Hepatocyte (in vitro differentiated cells): Measurements from ENCODE around the gene AMBRA1. TPM values are rescaled to one million over a fixed set of nuclear protein-coding genes. Genes with fewer than 3 reads are reported as not detected.

ENCODE experiments used
- DNase-seq: peaks from one replicate; pipeline ENCODE4 v3.0.0-alpha.2; 2016; ENCODE audit warnings: low spot score
- H2AFZ ChIP-seq: fragments of 200-600 bp; sonication (generic); 2 replicates; pipeline ENCODE4 v1.6.0; 2016; ENCODE audit warnings: antibody characterized with exemption, mild to moderate bottlenecking
- H3K27ac ChIP-seq: fragments of 200-600 bp; sonication (generic); 2 replicates; pipeline ENCODE4 v1.5.1; 2016; ENCODE audit warnings: mild to moderate bottlenecking
- H3K27me3 ChIP-seq: fragments of 200-600 bp; sonication (generic); 2 replicates; pipeline ENCODE4 v1.6.1; 2016
- H3K36me3 ChIP-seq: fragments of 200-600 bp; sonication (generic); replicated peaks from 2 replicates; pipeline ENCODE4 v1.5.1; 2016; ENCODE audit warnings: low read depth; ENCODE audit not compliant: insufficient read depth
- H3K4me1 ChIP-seq: fragments of 200-600 bp; sonication (generic); 2 replicates; pipeline ENCODE4 v1.5.1; 2016; ENCODE audit warnings: mild to moderate bottlenecking, moderate library complexity; ENCODE audit not compliant: insufficient read depth
- H3K4me2 ChIP-seq: fragments of 200-600 bp; sonication (generic); 2 replicates; pipeline ENCODE4 v1.6.0; 2016
- H3K4me3 ChIP-seq: fragments of 200-600 bp; sonication (generic); 2 replicates; pipeline ENCODE4 v1.5.1; 2016; ENCODE audit warnings: mild to moderate bottlenecking
- H3K79me2 ChIP-seq: fragments of 200-600 bp; sonication (generic); 2 replicates; pipeline ENCODE4 v1.6.0; 2017; ENCODE audit warnings: mild to moderate bottlenecking
- H3K9me2 ChIP-seq: fragments of 200-600 bp; sonication (generic); replicated peaks from 2 replicates; pipeline ENCODE4 v1.6.0; 2017; ENCODE audit warnings: mild to moderate bottlenecking; ENCODE audit not compliant: insufficient read depth
- H3K9me3 ChIP-seq: fragments of 200-600 bp; sonication (generic); 2 replicates; pipeline ENCODE4 v1.5.1; 2016; ENCODE audit warnings: low read depth, mild to moderate bottlenecking
- H4K20me1 ChIP-seq: fragments of 200-600 bp; sonication (generic); 2 replicates; pipeline ENCODE4 v1.6.0; 2016; ENCODE audit warnings: mild to moderate bottlenecking; ENCODE audit not compliant: insufficient read depth, poor library complexity, severe bottlenecking
- CTCF ChIP-seq: fragments of 200-600 bp; sonication (generic); IDR thresholded peaks from 2 replicates; pipeline ENCODE4 v1.5.1; 2016; ENCODE audit warnings: antibody characterized with exemption, mild to moderate bottlenecking; ENCODE audit not compliant: poor library complexity
- EZH2 ChIP-seq: fragments of 200-600 bp; sonication (generic); IDR thresholded peaks from 2 replicates; pipeline ENCODE4 v1.6.1; 2016; ENCODE audit warnings: antibody characterized with exemption, mild to moderate bottlenecking, borderline replicate concordance
- EZH2phosphoT487 ChIP-seq: fragments of 200-600 bp; sonication (generic); IDR thresholded peaks from one replicate; pipeline ENCODE4 v1.6.1; 2018; ENCODE audit warnings: antibody characterized with exemption, mild to moderate bottlenecking, low read depth, moderate library complexity; ENCODE audit not compliant: unreplicated experiment, severe bottlenecking
- WGBS: methylation state at CpG from one replicate; pipeline ENCODE4 v1.1.6; 2016; ENCODE audit warnings: low lambda C conversion rate; ENCODE audit errors: missing lambda C conversion rate; 5-methylcytosine and 5-hydroxymethylcytosine counted together
- polyA plus RNA-seq: library from polyadenylated mRNA; unstranded; fragments of >200 nt; fragmentation: Nextera tagmentation; extraction: Ambion mirVana; gene quantifications from 2 replicates; pipeline ENCODE4 v1.2.1, GENCODE V29; 2016
- total RNA-seq: library from RNA; depleted of rRNA; stranded (reverse); fragments of >200 nt; gene quantifications from 2 replicates; pipeline ENCODE4 v1.2.3, GENCODE V29; 2014

The AMBRA1 gene
- total and polyA plus RNA-seq, 2 experiments from 2014 or later: 7.2 to 31.2 TPM

GRCh38 chr11:46492532-46492931, 101.3 kb downstream of the AMBRA1 start:
- Histone ChIP-seq H3K27ac (peak overlapping the region; percentile 54), H3K36me3 (no peaks in the 10 kb centered on the region)
- WGBS: 70% methylated on average over 11 of the region's 11 CpGs

GRCh38 chr11:46491661-46492330, 102.0 kb downstream of the AMBRA1 start:
- no peak overlapping the region for H3K4me3 ChIP-seq
- no peaks in the 10 kb centered on the region for H3K9me3 ChIP-seq
- H3K27me3 ChIP-seq: no peaks in the 10 kb centered on the region
- H3K4me2 ChIP-seq: no peak overlapping the region
- TF ChIP-seq EZH2: no peak
- TF ChIP-seq EZH2phosphoT487: no peak
- TF ChIP-seq CTCF: no peak
- 68% methylated on average over 4 of the region's 4 CpGs for WGBS
- DNase-seq: no peak
- H3K9me2 ChIP-seq: no peaks in the 10 kb centered on the region
- peak overlapping the region; percentile 54 for H3K27ac ChIP-seq
- no peaks in the 10 kb centered on the region for H3K36me3 ChIP-seq
- no peak overlapping the region for H2AFZ ChIP-seq
- peaks cover 4% of the 10 kb centered on the region for H4K20me1 ChIP-seq
- peaks cover 4% of the 10 kb centered on the region for H3K79me2 ChIP-seq
- peaks cover 6% of the 10 kb centered on the region for H3K4me1 ChIP-seq

More at GRCh38 chr11:46492532-46492931, 101.3 kb downstream of the AMBRA1 start:
- no peak overlapping the region for H3K4me3 ChIP-seq
- no peaks in the 10 kb centered on the region for H3K9me3 ChIP-seq
- H3K4me1 ChIP-seq: peaks cover 6% of the 10 kb centered on the region
- TF ChIP-seq CTCF (no peak), EZH2 (no peak), EZH2phosphoT487 (no peak)
- H4K20me1 ChIP-seq: peaks cover 4% of the 10 kb centered on the region
- H2AFZ ChIP-seq: no peak overlapping the region
- H3K79me2 ChIP-seq: no peaks in the 10 kb centered on the region
- no peak overlapping the region for H3K4me2 ChIP-seq
- DNase-seq: peak; percentile 13
- H3K9me2 ChIP-seq: no peaks in the 10 kb centered on the region
- H3K27me3 ChIP-seq: no peaks in the 10 kb centered on the region

GRCh38 chr11:46490666-46491065, 103.2 kb downstream of the AMBRA1 start:
- Histone ChIP-seq H3K4me1 (peaks cover 6% of the 10 kb centered on the region), H3K79me2 (peaks cover 6% of the 10 kb centered on the region), H3K4me2 (no peak overlapping the region), H3K9me3 (no peaks in the 10 kb centered on the region), H3K9me2 (no peaks in the 10 kb centered on the region), H3K4me3 (no peak overlapping the region), H3K36me3 (no peaks in the 10 kb centered on the region), H4K20me1 (peaks cover 4% of the 10 kb centered on the region), H3K27me3 (no peaks in the 10 kb centered on the region), H2AFZ (no peak overlapping the region), H3K27ac (no peak overlapping the region)
- no peak for DNase-seq
- TF ChIP-seq CTCF (no peak), EZH2 (no peak)
